GM21423 (cell line): Measurements from ENCODE around the gene FGFRL1.
"Not testable (repeated sequence)": the region's sequence is repeated elsewhere in the genome, so short reads cannot be mapped to it uniquely, and the experiment has no call there.

ENCODE experiments used
- ATAC-seq: cut with Tn5 transposase; IDR thresholded peaks from one replicate; pipeline ENCODE4 v1.9.1; 2021; ENCODE audit warnings: mild to moderate bottlenecking, moderate library complexity; ENCODE audit not compliant: unreplicated experiment

The FGFRL1 gene

DNA sequence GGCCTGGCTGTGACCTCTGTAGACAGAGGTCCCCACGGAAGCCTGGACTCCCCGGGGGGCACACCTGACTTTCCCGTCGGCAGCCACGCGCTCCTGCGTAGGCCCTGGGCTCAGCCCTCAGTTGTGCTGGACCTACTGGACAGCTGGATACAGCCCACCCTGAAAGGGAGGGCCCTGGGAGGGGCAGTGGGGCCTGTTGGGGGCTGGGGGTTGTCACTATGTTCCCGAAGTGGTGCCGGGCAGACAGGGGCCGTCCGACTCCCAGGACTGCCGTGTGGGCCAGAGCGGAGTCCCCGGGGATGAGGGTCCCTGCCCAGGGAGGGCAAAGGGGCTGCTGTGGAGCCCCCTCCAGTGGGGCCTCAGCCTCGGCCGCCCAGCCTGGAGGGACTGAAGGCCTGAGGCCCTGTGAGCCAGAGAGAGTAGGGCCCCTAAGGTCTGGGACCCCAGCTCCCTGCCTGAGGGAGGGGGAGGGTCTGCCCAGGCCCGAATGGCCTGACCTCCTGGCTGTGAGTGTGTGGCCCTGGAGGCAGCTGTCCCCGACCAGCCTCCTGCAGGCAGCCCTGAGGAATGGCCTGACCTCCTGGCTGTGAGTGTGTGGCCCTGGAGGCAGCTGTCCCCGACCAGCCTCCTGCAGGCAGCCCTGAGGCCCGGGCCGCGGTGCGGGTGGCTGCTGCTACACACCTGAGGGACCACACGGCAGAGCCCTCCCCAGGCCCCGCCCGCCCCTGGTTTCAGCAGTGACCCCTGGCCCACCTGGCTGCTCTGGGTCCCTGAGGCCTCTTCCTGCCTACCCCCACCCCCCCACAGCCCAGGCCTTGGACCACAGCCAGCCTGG is 25.8 kb downstream of the FGFRL1 start:
- ATAC-seq = no peak

DNA sequence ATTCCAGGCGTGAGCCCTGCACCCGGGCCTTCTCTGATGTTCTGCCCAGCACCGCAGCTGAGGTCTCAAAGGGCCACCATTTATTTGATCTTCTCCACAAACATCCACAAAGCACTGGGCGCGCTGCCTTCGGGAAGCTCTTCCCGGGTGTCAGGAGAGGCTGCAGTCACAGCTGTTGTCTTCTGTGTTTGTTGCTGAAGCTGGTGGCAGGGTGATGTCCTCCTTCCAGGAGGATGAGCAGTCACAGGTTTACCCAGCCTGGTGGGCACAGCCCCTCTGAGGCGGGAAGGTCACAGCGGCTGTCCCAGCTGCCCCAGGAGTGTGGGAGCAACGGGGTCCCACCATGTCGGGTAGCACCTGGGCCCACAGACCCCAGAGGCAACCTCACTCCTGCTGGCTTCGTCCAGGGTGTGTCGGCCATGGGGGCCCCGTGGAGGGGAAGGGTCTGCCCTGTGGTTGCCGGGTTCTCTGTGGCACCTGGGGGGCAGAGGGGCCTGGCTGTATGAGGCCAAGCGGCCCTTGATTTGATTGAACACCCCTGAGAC is 27.6 kb downstream of the FGFRL1 start:
- ATAC-seq = no peak

DNA sequence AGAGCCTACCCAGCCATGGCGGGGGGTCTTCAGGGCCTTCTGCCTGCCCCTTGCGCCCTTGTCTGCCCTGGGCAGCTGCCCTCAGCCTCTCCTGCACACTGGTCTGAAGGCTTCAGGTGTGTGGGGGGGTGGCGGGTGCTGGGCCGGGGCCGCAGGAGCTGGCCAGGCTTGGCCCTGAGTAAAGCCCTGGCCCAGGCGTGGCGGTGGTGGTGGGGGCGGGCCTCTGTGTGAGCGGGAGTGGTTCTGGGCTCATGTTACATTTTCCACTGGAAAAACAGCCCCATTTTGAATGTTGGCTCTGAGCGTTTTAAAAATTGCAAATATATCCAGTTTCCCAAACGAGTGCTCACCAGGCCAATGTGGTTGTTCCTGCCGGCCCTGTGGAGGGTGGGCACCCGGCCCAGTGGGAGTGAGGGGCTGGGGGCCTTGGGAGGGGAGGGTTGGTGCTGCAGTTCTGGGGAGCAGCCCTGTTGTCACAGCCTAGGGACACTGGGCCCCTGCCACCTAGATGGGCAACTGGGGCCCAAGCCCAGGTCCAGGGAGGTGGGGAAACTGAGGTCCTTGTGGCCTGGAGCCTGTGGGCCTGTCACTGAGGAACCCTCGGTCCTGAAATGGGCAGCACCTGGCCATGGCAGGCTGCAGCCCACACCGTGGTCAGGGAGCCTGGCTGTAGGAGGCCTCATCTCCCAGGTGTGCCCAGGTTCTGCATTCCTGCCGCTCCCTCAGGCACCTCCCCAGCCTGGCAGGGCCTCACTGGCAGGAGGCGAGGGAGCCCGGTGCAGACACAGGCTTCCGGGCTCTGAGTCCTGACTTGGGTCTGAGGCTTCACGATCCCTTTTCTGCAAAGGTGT is 28.3 kb downstream of the FGFRL1 start:
- no peak for ATAC-seq

DNA sequence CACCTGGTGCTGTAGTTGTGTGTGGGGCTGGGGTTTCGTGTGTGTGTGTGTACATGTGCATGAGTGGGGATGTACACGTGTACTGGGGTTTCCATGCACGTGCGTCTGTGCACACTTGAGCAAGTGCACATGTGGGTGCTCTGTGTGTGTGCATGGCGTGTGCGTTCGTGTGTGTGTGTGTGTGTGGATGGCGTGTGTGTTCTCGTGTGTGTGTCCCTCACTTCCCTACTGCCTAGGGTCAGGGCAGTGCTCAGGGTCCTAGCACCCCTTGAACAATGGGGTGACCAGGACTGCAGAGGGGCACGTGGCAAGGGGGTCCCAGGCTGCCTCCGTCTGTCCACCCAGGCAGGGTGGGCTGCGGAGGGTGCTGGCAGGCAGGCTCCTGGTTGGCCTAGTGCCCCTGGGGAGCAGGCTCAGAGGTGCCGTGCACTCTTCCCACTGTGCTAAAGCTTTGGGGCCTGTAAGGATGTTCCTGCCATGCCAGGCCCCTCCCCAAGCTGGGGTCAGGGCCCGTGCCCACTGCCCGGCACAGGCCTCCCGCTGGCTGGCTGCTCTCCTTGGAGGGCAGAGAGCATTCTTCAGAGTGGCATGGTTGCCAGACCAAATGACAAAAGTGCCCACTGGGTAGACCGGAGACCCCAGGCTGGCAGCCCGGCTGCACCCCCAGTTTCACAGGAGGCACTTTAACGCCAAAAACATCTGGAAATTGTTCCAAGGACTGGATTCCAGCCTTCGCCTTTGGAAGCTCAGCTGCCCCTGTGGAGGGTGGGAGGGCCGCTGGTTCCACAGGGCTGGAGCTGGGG is 29.1 kb downstream of the FGFRL1 start:
- no peak for ATAC-seq

DNA sequence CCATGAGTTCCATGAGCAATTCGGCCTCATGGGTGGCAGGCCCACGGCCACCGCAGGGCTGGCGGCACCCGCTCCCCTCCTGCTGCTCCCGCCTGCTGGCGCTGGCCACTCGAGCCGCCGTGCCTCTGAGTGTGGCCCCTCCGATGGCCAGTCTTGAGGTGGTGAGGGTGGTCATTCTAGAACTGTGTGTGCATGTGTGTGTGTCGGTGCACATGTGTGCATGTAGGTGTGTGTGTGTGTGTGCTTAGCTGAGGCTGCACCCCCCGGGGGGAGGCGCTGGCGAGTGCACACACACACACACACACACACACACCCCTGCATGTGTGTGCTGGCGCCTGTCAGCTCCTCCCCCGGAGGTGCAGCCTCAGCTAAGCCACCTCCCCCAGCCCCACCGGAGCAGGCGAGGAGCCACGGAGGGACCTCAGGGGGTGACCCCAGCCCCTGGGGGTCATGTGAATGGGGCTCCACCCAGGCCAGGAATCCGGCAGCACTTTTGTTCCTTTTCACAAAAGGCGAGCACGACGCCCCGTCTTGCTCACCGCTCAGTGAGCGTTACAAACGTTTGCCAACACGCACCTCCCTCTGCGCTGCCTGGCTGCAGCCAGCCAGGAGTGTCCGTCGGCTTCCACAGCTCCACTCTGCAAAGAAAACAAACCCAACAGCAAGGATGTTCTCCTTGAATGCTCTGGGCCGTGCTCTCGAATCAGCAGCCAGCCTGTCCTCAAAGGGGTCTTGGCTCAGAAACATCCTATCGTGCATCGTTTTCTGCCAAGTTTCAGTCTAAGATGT is 29.9 kb downstream of the FGFRL1 start:
- no peak for ATAC-seq

DNA sequence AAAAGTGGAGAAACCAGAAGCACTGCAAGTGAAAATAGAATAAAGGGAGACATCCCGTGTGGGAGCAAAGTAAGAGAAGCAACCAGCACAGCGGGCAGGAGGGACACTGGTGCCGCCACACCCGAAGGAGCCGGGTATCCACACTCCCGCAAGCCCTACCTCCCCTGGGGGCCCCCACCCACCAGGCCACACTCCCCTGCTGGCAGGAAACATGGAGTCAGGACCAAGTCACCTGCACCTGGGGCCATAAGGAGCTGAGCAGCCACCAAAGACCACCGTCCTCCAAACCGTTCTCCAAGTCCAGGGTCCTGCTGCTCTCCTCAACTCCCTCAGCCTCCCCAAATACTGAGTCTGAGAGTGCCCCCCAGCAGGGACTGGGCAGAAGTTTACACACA is 30.5 kb downstream of the FGFRL1 start:
- ATAC-seq = no peak

DNA sequence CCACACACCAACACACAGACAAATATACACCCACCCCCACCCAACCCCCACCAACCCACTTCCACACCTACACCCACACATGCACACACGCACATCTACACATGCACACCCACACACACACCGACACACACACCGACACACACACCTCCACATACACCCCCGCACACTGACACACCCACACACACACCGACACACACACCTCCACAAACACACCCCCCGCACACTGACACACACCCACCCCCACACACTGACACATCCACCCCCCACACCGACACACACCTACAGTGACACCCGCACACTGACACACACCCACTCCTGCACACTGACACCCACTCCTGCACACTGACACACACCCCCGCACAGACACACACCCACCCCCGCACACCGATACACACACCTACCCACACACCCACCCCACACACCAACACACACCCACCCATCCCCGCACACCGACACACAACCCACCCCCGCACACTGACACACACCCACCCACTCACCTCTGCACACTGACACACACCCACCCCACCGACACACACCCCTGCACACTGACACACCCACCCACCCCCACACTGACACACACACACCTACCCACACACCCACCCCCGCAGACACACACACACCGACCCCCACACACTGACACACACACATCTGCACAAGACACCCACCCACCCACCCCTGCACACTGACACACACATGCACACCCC is 31.1 kb downstream of the FGFRL1 start:
- ATAC-seq = no peak

DNA sequence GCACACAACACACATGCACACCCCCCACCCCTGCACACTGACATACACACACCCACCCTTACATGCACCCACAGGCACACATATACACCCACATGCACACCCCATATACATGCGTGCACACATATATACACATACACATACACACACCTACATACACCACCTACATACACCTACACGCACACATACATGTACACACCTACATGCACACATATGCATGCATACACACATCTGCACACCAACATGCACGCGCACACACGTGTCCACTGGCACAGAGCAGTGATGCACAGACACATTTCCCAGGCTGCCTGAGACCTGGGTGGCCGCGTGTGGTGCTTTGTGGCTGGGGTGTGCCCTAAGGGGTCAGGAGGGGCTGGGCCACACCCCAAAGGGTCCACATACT is 31.7 kb downstream of the FGFRL1 start:
- no peak for ATAC-seq

DNA sequence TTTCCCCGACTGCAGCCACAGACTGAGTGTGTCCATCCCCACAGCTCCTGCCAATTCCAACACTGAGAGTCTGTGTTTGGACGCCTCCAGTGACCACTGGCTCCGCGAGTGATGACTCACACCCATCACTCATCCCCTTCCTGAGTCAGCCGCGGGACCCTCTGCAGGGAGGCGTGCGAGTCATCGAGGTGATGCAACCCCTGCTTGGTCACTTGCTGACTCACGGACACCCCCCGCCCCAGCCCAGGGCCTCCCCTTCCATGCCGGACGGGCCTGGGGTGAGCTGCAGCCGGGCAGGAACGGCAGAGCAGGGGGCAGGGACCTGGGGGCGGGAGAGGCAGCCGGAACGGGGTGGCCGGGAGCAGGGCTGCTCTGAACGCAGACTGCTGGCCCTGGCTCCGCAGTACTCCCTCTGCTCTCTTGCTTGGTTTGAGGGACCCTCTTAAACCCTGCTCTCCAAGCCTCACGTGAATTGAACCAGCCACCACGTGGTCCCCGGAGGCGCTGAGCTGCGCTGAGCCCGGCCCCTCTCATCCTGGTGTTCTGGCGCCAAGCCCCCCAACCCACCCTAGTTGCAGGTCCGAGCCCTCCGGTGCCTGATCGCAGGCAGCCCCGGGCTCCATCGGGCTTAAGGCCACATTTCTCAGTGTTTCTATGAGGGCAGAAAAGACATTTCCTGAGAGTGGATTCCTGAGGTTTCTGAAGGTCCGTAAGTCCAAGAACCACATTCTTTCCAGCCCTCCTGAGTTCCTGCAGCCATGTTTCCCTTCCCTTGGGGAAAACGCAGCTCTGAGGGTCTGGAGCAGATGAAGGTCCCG is 32.4 kb downstream of the FGFRL1 start:
- ATAC-seq = no peak

DNA sequence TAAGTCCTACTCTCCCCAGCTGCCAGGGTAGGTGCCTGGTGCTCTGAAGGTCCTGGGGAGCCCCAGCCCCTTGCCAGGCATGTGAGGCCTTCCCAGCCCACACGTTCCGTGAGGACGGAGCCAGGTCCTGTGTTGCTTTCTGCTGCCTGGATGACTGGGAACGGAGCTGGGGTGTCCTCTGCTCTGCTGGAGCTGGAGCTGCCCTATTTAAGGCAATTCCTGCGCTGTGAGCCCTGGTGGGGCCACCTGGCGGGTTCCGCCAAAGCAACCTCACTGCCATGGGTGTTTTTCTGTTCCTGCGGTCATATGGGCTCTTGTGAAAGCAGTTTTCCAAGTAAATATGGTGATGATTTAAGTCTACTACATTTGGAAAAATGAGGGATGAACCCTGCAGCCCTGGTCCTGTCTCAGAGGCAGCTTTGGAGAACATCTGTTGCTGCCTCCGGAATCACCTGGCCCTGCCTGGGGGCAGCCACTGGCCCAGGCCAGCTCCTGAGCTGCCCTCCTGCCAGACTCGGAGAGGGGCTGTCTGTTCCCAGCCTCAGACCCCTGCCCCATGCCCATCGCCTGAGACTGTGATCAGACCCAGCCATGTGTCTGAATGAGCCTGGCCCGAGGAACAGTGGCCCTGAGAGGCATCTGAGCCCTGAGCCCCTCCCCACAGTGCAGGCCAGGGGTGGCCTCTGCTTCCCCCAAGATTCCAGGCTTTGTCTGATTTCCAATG is 33.2 kb downstream of the FGFRL1 start:
- no peak for ATAC-seq

DNA sequence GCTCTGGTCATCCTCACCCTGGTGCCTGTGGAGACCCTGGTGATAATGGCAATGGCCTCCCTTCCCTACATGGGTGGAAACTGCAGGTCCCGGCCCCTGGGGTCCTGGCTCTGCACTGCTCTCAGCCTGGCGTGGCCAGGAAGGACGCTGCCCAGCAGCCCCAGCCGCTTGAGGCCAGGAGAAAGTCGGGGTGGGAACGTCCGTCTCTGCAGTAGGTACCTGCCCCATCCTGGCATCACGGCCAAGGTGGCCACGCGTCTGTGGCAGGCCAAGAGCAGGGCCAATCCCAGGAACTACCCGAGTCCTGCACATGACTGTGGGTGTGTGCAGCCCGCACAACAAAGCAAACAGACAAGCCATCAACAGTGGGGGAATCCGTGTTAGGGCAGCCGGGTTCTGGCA is 33.8 kb downstream of the FGFRL1 start:
- no peak for ATAC-seq

DNA sequence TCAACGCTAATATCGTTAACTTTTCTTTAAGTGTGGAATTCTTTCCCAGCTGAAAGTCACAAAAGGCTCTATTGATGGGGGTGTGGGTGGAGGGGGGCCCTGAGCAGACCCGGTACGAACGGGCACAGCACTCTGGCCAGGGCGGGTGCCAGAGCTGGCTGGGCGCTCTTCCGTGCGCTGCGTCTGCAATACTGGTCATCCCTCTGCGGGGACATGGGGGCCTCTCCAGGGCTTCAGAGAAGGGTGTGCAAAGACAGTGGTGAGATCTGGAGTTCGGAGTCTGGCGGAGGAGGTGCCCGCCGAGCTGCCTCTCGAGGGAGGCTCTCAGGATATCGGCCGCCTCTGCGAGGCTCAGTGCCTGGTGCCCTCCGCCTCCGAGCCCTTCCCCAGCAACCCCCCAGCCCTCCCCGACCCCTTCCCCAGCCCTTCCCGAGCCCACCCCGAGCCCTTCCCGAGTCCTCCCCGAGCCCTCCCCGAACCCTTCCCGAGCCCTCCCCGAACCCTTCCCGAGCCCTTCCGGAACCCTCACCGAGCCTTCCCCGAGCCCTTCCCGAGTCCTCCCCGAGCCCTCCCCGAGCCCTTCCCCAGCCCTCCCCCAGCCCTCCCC is 34.3 kb downstream of the FGFRL1 start:
- ATAC-seq = no peak

DNA sequence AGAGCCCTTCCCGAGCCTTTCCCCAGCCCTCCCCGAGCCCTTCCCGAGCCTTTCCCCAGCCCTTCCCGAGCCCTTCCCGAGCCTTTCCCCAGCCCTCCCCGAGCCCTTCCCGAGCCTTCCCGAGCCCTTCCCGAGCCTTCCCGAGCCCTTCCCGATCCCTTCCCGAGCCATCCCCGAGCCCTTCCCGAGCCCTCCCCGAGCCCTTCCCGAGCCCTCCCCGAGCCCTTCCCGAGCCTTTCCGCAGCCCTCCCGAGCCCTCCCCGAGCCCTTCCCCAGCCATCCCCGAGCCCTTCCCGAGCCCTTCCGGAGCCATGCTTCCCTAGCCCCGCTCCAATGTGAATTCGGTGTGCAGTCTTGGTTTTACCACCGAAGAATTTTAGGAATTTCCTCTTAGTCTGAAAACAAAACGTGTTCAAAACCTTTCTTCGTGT is 35.2 kb downstream of the FGFRL1 start:
- not testable (repeated sequence) for ATAC-seq

DNA sequence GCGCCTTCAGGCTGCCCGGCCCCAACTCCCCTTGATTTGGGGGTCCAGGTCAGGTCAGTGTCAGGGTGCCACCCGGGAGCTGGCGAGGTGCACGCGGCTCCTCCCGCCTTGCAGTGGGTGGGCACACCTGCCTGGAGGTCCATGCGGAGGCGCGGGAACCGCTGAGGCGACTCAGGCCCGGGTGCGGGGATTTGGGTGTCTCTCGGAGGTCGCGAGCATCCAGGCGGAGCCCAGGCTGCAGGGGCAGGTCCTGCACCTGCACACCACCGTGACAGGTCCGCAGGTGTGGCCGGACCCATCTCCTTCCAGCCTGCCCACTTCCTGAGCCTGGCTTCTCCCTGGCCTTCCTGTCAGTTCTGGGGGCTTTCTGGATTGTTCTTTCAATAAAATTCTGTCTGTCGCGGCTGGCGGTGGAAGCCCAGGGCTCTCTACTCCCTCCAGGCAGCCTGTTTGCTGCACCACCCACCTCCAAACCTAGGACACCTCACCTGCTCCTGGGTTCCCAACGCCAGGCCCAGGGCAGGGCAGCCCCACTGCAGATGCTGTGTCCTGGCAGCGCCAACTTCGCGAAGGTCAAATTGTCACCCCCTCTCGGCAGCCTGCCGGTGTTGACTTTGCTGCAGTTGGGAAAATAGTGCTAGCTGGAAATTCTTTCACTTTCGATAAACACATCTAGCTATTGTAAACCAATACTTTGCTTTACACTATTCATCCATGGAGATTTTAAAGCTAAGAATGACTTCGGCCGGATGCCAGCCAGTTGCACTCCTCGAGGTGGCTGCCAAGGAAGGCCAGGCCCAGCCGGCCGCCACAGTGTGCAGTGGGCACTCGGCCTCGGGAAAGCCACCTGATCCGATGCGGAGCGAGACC is 35.9 kb downstream of the FGFRL1 start:
- no peak for ATAC-seq

DNA sequence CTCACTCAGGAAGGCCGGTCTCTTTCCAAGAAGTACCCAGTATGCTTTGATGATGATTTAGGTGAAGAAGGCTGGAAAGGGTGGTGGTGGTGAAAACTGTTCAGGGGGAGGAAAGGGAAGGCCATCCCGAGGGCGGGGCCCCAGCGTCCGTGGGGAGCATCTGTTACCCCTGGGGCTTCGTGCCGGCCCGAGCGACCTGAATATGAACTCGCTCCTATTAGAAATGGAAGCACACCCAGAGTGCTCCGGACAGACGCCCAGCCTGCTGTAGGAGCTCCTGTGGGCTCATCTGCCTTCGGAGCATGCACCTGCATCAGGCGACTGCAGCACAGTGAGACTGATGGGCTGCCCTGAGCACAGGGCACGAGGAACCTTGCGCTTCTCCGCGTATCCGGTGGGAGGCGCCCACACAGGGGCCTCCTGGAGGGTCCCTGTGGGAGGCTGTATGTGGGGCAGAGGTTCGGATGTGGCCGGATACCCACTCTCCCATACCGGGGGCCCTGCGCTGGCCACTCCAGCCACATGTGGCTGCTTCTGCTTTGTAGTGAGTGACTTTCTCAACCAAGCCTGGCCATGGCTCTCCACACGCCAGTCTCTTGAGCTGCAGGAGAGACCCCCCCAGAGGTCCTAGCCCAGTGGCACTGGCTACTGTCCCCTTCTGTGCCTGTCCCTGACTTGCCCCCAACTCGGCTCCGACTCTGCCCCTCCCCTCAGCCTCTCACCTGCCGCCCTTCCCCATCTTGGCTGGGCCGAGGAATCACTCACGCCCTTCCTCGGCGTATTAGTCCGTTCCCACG is 36.7 kb downstream of the FGFRL1 start:
- ATAC-seq = no peak
